Left forelimb (tissue), 1 donor: ENCODE results near the gene PPIL4.
"Not testable (repeated sequence)": the region's sequence is repeated elsewhere in the genome, so short reads cannot be mapped to it uniquely, and the experiment has no call there.

ENCODE experiments used
- DNase-seq: peaks from one replicate; pipeline ENCODE4 v3.0.0-alpha.2; 2018; ENCODE audit warnings: low spot score

The PPIL4 gene

DNA sequence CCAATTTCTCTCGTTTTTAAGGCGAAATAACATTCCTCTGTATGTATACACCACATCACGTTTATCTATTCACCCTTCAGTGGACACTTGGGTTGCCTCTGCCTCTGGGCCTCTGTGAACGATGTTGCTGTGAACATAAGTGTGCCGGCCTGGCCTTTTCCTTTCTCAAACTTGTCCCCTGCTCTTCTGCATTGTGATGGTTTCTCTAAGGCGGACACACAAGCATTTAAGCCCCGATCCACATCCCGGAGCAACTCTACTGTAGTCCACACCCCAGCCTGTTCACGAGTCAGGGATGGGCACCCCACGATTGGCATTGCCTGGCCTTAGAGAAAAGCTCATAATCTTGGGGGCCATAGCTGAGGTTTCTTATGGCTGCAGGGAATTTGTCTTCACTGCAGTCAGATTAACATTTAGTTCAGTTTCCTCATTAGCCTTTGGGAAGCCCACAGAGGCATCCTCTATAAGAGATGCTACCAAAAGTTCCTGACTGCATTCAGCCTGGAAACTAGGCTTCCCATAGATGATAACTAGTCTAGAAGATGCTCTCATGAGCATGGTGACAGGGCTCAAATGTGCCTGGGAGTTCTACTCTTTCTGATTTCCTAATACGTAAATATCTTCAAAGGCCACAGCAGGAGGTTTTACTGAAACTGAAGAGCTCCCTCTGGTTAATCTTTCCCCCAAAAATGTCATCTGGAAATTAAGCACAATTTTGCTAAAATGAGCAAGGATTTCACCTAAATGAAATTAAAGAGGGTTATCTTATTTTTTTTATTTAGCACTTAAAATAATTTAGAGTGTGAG, 61.8 kb downstream of the PPIL4 start:
- no peak for DNase-seq

DNA sequence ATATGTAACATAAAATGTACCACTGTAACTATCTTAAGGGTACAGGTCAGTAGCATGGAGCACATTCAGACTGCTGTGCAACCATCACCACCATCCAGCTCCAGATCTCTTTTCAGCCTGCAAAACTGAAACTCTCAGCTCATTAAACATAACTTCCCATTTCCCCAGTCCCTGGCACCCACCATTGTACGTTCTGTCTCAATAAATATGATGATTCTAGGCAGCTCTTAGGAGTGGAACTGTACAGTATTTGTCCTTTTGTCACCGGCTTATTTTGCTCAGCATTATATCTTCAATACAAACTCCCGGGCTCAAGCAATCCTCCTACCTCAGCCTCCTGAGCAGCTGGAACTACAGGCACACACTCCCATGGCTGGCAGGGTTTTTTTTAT, 62.5 kb downstream of the PPIL4 start:
- DNase-seq = no peak

DNA sequence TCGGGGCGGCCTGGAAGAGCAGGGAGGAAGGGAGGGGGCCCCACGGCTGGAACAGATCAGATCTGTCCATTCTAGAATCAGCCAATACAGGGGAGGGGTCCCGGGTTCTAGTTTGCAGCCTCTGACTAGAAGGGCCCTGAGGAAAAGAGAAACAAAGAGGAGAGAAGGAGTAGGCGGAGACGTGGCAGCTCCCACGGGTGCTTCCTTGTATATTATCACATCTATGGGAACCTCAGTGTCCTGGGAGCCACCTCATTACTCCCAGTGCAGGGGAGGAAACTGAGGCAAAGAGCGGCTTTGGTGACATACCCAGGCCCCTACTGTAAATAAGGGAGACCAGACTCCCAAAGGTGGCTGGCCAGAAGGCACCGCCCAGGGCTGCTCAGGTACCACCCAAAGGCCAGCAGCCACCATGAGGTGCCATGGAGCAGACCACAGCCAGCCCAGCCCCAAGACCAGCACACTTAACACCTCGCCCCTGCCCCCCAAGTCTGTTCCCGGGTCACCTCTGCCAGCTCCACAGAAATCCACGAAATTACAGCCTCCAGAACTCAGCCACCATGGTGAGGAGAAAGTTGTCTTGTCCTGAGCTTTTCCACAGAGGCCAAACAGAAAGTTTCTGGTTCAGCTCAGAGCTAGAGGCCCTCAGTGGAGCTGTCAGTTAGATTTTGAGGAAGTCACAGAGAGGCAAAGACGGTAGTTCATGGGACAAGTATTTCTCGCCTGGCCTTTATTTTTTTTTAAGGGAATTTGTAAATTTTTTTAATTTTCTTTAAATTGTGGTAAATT, 63.1 kb downstream of the PPIL4 start:
- DNase-seq = no peak

GRCh38 chr6:149480502-149481280, 65.2 kb downstream of the PPIL4 start:
- DNase-seq = no peak

DNA sequence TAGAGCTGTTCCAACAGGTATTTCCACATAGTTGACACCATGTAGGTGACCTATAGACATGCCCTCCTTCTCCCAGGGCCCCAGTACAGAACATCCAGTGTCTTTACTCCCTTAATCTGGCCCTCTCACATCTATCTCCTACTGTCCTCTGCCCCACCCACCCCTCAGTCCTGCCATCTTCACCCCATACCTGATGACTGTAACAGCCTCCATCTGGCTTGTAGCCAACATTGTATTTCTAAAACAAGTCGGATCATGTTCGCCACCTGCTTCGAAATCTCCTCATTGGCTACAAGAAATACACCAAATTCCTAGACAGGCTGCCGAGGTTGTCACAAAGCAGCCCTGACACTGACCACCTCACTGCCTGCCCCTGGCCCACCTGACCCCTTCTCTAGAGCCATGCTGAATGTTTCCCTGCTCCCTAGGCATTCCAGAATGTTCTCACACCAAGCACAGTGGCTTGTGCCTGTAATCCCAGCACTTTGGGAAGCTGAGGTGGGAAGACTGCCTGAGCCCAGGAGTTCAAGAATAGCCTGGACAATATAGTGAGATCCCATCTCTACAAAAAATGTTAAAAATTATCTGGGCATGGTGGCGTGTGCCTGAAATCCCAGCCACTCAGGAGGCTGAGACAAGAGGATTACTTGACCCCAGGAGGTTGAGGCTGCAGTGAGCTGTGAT, 67.1 kb downstream of the PPIL4 start:
- no peak for DNase-seq

DNA sequence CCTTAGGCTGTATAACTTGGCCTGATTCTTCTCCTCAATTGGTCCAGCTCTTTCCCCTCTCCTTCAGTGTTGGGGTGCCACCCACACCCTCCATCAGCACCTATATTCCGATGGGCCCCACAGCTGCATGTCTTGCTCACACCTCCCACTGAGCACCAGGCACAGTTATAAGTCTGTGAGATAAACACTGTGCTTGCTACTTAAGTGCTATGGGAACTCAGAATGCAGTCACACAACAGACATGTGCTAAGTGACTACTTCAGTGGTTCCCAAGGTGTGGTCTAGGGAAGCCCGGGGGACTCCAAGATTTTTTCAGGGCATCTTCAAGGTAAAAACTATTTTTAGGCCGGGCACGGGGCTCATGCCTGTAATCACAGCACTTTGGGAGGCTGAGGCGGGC, 68.3 kb downstream of the PPIL4 start:
- DNase-seq = no peak

- DNase-seq = no peak
Measured at GRCh38 chr6:149476789-149477455, 68.9 kb downstream of the PPIL4 start.

GRCh38 chr6:149474108-149474935, 71.5 kb downstream of the PPIL4 start:
- no peak for DNase-seq

DNA sequence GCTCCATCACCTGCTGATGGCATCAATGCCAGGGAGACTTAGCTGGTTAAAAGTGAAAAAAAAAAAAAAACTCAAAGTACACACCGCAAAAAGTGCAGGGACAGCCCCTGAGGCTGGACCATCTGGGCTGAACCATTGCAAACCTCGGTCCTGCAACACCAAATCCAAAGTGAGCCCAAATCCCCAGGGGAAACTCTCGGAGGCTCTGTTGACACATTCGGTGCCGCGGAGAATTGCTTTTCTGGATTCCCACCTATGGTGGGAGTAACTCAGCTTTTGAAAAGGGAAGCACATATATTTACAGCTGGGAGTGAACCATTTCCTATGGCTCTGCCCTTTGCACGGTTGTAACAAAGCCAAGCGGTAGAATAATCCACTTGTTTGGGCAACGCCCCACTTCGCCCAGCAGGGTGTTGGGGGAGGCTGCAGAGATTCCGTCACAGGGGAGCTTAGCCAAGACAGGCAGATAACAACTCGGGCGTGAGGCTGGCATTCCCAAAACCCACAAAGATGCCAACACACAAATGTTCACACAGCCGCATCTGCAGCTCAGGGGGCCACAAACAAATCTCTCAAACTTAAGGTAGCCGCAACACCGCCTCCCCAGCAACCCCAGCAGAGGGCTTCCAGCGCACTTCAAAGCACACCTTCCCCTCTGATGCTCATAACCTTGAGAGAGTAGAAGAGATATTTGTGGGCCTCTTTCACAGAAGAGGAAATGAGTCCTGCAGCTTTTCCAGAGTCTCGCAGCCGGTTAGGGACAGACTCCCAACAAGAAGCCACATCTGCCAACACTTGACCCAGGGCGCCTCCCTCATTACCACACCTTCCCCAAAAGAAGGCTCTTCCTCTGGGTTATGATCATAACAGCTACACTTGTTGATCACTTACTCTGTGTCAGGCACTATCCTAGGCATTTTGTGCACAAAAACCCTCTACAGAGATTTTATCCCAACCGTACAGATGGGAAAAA, 72.5 kb downstream of the PPIL4 start:
- DNase-seq = no peak

- no peak for DNase-seq
Measured at GRCh38 chr6:149472241-149472640, 73.6 kb downstream of the PPIL4 start.

DNA sequence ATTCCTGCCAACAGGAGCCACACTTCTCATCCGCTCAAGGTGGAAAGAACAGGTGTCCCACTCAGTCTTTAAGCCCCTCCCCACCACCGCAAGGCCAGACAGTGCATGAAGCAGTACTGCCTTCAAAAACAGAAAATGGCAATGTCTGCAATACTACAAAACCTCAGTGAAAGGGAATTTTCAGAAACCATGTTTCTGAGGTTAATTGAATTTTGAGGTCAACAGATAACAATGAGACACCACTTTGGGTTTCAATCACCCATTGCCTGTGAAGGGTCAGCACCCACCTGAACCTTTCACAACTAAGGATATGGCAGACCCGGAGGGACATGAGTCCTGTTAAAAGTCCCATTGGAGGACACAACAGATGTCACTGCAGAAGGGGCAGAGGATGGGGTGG, 74.0 kb downstream of the PPIL4 start:
- DNase-seq = no peak

DNA sequence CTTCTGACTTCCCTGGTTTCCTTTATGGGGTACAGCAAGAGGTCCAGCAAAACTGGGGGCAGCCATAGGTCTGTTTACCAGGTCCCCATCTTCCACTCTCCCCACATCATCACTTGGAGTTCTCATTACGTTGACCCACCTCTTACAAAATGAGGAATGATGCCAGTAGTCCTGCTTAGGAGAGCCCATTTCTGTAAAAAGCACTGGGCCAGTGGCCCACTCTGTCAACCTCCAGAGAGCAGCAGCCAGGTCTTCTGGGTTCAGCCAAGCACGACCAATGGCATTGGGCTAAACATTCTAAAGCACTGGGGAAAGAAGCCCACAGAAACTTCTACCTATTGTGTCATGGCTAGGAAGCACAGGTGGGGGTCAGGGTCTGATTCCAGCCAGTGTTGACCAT, 74.9 kb downstream of the PPIL4 start:
- DNase-seq = no peak

- no peak for DNase-seq
Measured at GRCh38 chr6:149468179-149468578, 77.7 kb downstream of the PPIL4 start.

DNA sequence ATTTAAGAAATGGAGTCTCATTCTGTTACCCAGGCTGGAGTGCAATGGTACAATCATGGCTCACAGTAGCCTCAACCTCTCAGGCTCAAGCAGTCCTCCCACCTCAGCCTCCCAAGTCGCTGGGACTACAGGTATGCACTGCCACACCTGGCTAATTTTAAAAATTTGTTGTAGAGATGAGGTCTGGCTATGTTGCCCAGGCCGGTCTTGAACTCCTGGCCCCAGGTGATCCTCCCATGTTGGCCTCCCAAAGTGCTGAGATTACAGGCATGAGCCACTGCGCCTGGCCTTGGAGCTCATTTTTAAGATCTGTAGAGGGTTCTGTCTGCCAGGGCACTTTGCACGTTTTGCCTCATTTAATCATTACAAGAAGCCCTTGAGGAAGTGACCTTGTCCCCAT, 78.6 kb downstream of the PPIL4 start:
- no peak for DNase-seq

DNA sequence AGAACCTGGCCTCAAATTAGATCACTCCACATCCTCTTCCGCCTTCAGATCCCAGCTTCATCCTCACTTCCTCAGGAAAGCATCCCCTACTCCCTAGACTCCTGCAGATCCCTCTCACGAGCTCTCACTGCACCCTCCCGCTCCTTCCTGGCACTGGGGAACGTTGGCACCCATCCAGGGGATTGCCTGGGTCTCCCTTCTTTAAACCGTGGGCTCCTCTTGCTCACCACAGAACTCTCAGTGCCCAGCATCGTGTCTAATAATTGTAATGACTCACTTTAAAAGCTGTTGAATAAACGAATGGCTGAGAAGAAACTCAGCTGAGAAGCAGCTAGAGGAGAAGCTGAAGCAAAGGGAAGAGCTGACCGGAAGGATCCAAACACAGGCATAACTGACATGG, 81.4 kb downstream of the PPIL4 start:
- DNase-seq = no peak

- no peak for DNase-seq
Measured at GRCh38 chr6:149463781-149464180, 82.1 kb downstream of the PPIL4 start.

DNA sequence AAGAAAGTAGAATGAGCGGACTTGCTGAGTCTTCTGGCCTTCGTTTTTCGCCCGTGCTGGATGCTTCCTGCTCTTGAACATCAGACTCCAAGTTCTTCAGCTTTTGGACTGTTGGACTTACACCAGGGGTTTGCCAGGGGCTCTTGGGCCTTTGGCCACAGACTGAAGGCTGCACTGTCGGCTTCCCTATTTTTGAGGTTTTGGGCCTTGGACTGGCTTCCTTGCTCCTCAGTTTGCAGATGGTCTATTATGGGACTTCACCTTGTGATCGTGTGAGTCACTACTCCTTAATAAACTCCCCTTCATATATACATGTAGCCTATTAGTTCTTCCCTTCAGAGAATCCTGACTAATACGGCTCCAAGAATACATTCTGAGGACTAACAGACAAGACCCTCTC, 83.1 kb downstream of the PPIL4 start:
- DNase-seq = not testable (repeated sequence)

GRCh38 chr6:149461670-149462069, 84.2 kb downstream of the PPIL4 start:
- DNase-seq = no peak

GRCh38 chr6:149460249-149460648, 85.6 kb downstream of the PPIL4 start:
- not testable (repeated sequence) for DNase-seq
